Mesendoderm (in vitro differentiated cells): ENCODE measurements around the gene MEIS1.

Experiments used
- DNase-seq: peaks from one replicate; pipeline ENCODE4 v3.0.0; 2013
- H2AK5ac ChIP-seq: 2 replicates; pipeline ENCODE4 v1.6.1; 2013; ENCODE audit warnings: low read length, inconsistent platforms
- H2BK120ac ChIP-seq: 2 replicates; pipeline ENCODE4 v1.6.1; 2013; ENCODE audit warnings: low read depth, mild to moderate bottlenecking, low read length, moderate library complexity, mixed read lengths
- H2BK15ac ChIP-seq: replicated peaks from 2 replicates; pipeline ENCODE4 v1.6.1; 2013; ENCODE audit warnings: low read depth, mild to moderate bottlenecking, moderate library complexity
- H2BK5ac ChIP-seq: 2 replicates; pipeline ENCODE4 v1.6.1; 2013; ENCODE audit warnings: low read length, inconsistent platforms
- H3K18ac ChIP-seq: 2 replicates; pipeline ENCODE4 v1.6.1; 2013; ENCODE audit warnings: mild to moderate bottlenecking, low read length, mixed read lengths
- H3K23ac ChIP-seq: one replicate; pipeline ENCODE4 v1.6.1; 2013; ENCODE audit warnings: low read length
- H3K27ac ChIP-seq: 2 replicates; pipeline ENCODE4 v1.5.1; 2013; ENCODE audit warnings: low read depth, mild to moderate bottlenecking, inconsistent platforms, low read length, moderate library complexity
- H3K27me3 ChIP-seq: 2 replicates; pipeline ENCODE4 v1.6.1; 2013; ENCODE audit warnings: low read length, control low read depth, mild to moderate bottlenecking, inconsistent platforms; ENCODE audit not compliant: insufficient read depth, poor library complexity
- H3K36me3 ChIP-seq: 2 replicates; pipeline ENCODE4 v1.6.1; 2013; ENCODE audit warnings: low read length, inconsistent platforms; ENCODE audit not compliant: control insufficient read depth, insufficient read depth
- H3K4ac ChIP-seq: one replicate; pipeline ENCODE4 v1.6.1; 2013; ENCODE audit warnings: low read depth, mild to moderate bottlenecking, low read length, moderate library complexity
- H3K4me1 ChIP-seq: 2 replicates; pipeline ENCODE4 v1.6.1; 2013; ENCODE audit warnings: low read depth, low read length, inconsistent platforms; ENCODE audit not compliant: control insufficient read depth
- H3K4me2 ChIP-seq: 2 replicates; pipeline ENCODE4 v1.6.1; 2013; ENCODE audit warnings: low read length
- H3K4me3 ChIP-seq: 2 replicates; pipeline ENCODE4 v1.5.1; 2013; ENCODE audit warnings: mild to moderate bottlenecking, low read length
- H3K56ac ChIP-seq: one replicate; pipeline ENCODE4 v1.6.1; 2013; ENCODE audit warnings: low read length
- H3K79me1 ChIP-seq: 2 replicates; pipeline ENCODE4 v1.6.1; 2013; ENCODE audit warnings: low read length, inconsistent platforms
- H3K79me2 ChIP-seq: 2 replicates; pipeline ENCODE4 v1.6.1; 2013; ENCODE audit warnings: mild to moderate bottlenecking, low read length; ENCODE audit not compliant: control insufficient read depth, insufficient read depth
- H3K9ac ChIP-seq: 2 replicates; pipeline ENCODE4 v1.6.1; 2013; ENCODE audit warnings: low read length, inconsistent platforms
- H4K5ac ChIP-seq: one replicate; pipeline ENCODE4 v1.6.1; 2013; ENCODE audit warnings: low read length
- H4K8ac ChIP-seq: one replicate; pipeline ENCODE4 v1.6.1; 2013; ENCODE audit warnings: low read depth, mild to moderate bottlenecking, control low read depth, low read length, moderate library complexity
- WGBS: extraction: QIAGEN DNeasy Blood & Tissue Kit; methylation state at CpG from one replicate; pipeline ENCODE4 v1.1.7; 2013; ENCODE audit warnings: low lambda C conversion rate, missing lambda C conversion rate; ENCODE audit not compliant: insufficient coverage; ENCODE audit errors: extremely low coverage; 5-methylcytosine and 5-hydroxymethylcytosine counted together

Gene MEIS1

GRCh38 chr2:66604326-66604725, 169.4 kb downstream of the MEIS1 start:
- H2BK15ac ChIP-seq, result no peak overlapping the region
- H3K36me3 ChIP-seq, result no peaks in the 10 kb centered on the region
- WGBS, result no CpG with 5 or more reads among the region's 2 CpGs

GRCh38 chr2:66604976-66605375, 170.1 kb downstream of the MEIS1 start:
- Histone ChIP-seq H3K79me2 (no peaks in the 10 kb centered on the region), H2BK5ac (no peak overlapping the region), H4K5ac (no peak overlapping the region), H3K4me2 (no peak overlapping the region), H3K27me3 (no peaks in the 10 kb centered on the region), H3K4ac (no peak overlapping the region), H2AK5ac (no peak overlapping the region), H3K36me3 (no peaks in the 10 kb centered on the region), H3K79me1 (no peaks in the 10 kb centered on the region), H2BK120ac (no peak overlapping the region), H3K56ac (no peak overlapping the region), H3K23ac (no peak overlapping the region), H3K4me1 (no peaks in the 10 kb centered on the region), H4K8ac (no peak overlapping the region), H3K27ac (no peak overlapping the region), H3K4me3 (no peak overlapping the region), H3K18ac (no peak overlapping the region), H3K9ac (no peak overlapping the region), H2BK15ac (no peak overlapping the region)
- no CpG with 5 or more reads among the region's 7 CpGs for WGBS
- DNase-seq, result no peak

More at GRCh38 chr2:66604326-66604725, 169.4 kb downstream of the MEIS1 start:
- H2AK5ac ChIP-seq, result no peak overlapping the region
- no peak overlapping the region for H4K5ac ChIP-seq
- no peak for DNase-seq
- no peak overlapping the region for H3K4me3 ChIP-seq
- H3K79me1 ChIP-seq, result no peaks in the 10 kb centered on the region
- no peak overlapping the region for H3K23ac ChIP-seq
- no peak overlapping the region for H4K8ac ChIP-seq
- H2BK5ac ChIP-seq, result no peak overlapping the region
- H2BK120ac ChIP-seq, result no peak overlapping the region
- H3K79me2 ChIP-seq, result no peaks in the 10 kb centered on the region
- no peak overlapping the region for H3K27ac ChIP-seq
- H3K4me1 ChIP-seq, result no peaks in the 10 kb centered on the region
- H3K27me3 ChIP-seq, result no peaks in the 10 kb centered on the region
- no peak overlapping the region for H3K56ac ChIP-seq
- H3K9ac ChIP-seq, result no peak overlapping the region
- no peak overlapping the region for H3K4me2 ChIP-seq
- H3K4ac ChIP-seq, result no peak overlapping the region
- H3K18ac ChIP-seq, result no peak overlapping the region

GRCh38 chr2:66607152-66607551, 172.2 kb downstream of the MEIS1 start:
- DNase-seq, result no peak
- H3K4me1 ChIP-seq, result no peaks in the 10 kb centered on the region
- H3K27me3 ChIP-seq, result no peaks in the 10 kb centered on the region
- no peak overlapping the region for H3K4me2 ChIP-seq
- no peak overlapping the region for H2AK5ac ChIP-seq
- no peak overlapping the region for H3K4ac ChIP-seq
- no peak overlapping the region for H2BK5ac ChIP-seq
- H2BK15ac ChIP-seq, result no peak overlapping the region
- WGBS, result no CpG with 5 or more reads among the region's 4 CpGs
- H3K56ac ChIP-seq, result no peak overlapping the region
- no peaks in the 10 kb centered on the region for H3K36me3 ChIP-seq
- H3K27ac ChIP-seq, result no peak overlapping the region
- H3K9ac ChIP-seq, result no peak overlapping the region
- H3K79me1 ChIP-seq, result no peaks in the 10 kb centered on the region
- no peak overlapping the region for H4K8ac ChIP-seq
- no peak overlapping the region for H2BK120ac ChIP-seq
- no peak overlapping the region for H3K4me3 ChIP-seq
- no peak overlapping the region for H3K23ac ChIP-seq
- H4K5ac ChIP-seq, result no peak overlapping the region
- no peaks in the 10 kb centered on the region for H3K79me2 ChIP-seq
- H3K18ac ChIP-seq, result no peak overlapping the region
